EL (cell line): Measurements from ENCODE around the gene CLNK.

Experiments used
- DNase-seq: peaks from one replicate; pipeline ENCODE4 v3.0.0-alpha.2; 2016

The CLNK gene

GRCh38 chr4:10701161-10701560, 16.6 kb upstream of the CLNK start:
- no peak for DNase-seq

GRCh38 chr4:10698172-10698571, 13.6 kb upstream of the CLNK start:
- no peak for DNase-seq

GRCh38 chr4:10697086-10697485, 12.5 kb upstream of the CLNK start:
- DNase-seq = no peak

- no peak for DNase-seq
These were observed 11.7 kb upstream of the CLNK start for GRCh38 chr4:10696253-10696652.

GRCh38 chr4:10694828-10695209, 10.3 kb upstream of the CLNK start:
- DNase-seq = no peak

GRCh38 chr4:10694151-10694827, 9.7 kb upstream of the CLNK start:
- no peak for DNase-seq

- no peak for DNase-seq
These were observed 7.1 kb upstream of the CLNK start for GRCh38 chr4:10691651-10692050.

- no peak for DNase-seq
These were observed 5.8 kb upstream of the CLNK start for GRCh38 chr4:10690185-10690907.

GRCh38 chr4:10688846-10689245, 4.3 kb upstream of the CLNK start:
- DNase-seq = no peak

- DNase-seq = no peak
These were observed 3.5 kb upstream of the CLNK start for GRCh38 chr4:10688022-10688421.

- no peak for DNase-seq
These were observed 3.0 kb upstream of the CLNK start for GRCh38 chr4:10687526-10687925.

GRCh38 chr4:10682397-10682796, 2.2 kb downstream of the CLNK start:
- DNase-seq = no peak

GRCh38 chr4:10677796-10678497, 6.6 kb downstream of the CLNK start:
- no peak for DNase-seq

GRCh38 chr4:10673817-10674369, 10.7 kb downstream of the CLNK start:
- no peak for DNase-seq

GRCh38 chr4:10672379-10672778, 12.2 kb downstream of the CLNK start:
- no peak for DNase-seq

- no peak for DNase-seq
These were observed 12.8 kb downstream of the CLNK start for GRCh38 chr4:10671799-10672198.

- no peak for DNase-seq
These were observed 13.2 kb downstream of the CLNK start for GRCh38 chr4:10671366-10671765.

- no peak for DNase-seq
These were observed 14.2 kb downstream of the CLNK start for GRCh38 chr4:10670321-10670720.

GRCh38 chr4:10667701-10668326, 16.8 kb downstream of the CLNK start:
- DNase-seq = no peak

GRCh38 chr4:10666616-10667015, 18.0 kb downstream of the CLNK start:
- DNase-seq = no peak

GRCh38 chr4:10664408-10664807, 20.2 kb downstream of the CLNK start:
- peak; percentile 60 for DNase-seq

GRCh38 chr4:10662937-10663336, 21.6 kb downstream of the CLNK start:
- no peak for DNase-seq

- DNase-seq = no peak
These were observed 23.5 kb downstream of the CLNK start for GRCh38 chr4:10661047-10661446.
